HG02610 (cell line): ENCODE results near the gene UQCRC2.
"Not testable (repeated sequence)": the region's sequence is repeated elsewhere in the genome, so short reads cannot be mapped to it uniquely, and the experiment has no call there.

Source experiments
- ATAC-seq: cut with Tn5 transposase; IDR thresholded peaks from one replicate; pipeline ENCODE4 v1.9.1; 2021; ENCODE audit warnings: mild to moderate bottlenecking, moderate library complexity; ENCODE audit not compliant: unreplicated experiment

Gene UQCRC2

GRCh38 chr16:21980032-21980431 lies 26.9 kb downstream of the UQCRC2 start:
- ATAC-seq: no peak

- ATAC-seq: no peak
These were observed 28.9 kb downstream of the UQCRC2 start for GRCh38 chr16:21982108-21982507.

DNA sequence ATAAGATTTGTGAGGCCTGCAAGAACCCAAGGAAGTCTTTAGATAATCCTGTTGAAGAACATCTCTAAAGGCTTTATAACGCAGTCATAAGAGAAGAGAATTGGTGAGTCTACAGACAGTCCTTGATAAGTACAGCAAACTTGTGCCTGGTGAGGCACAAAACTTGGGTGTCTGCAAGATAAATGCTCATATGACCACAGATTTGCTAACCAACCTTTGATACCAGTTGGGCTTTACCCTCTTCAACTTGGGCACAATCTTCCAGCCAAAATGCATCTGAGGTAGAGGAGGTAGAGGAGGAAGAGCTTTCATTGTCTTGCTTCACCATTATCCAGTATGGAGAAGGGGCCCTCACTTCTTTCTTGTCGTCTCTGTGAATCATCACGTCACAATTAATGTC lies 30.9 kb downstream of the UQCRC2 start:
- ATAC-seq: no peak

GRCh38 chr16:21985524-21985923 lies 32.4 kb downstream of the UQCRC2 start:
- ATAC-seq: no peak

- ATAC-seq: no peak
These were observed 33.6 kb downstream of the UQCRC2 start for GRCh38 chr16:21986692-21987246.

GRCh38 chr16:21987498-21987897 lies 34.3 kb downstream of the UQCRC2 start:
- no peak for ATAC-seq

DNA sequence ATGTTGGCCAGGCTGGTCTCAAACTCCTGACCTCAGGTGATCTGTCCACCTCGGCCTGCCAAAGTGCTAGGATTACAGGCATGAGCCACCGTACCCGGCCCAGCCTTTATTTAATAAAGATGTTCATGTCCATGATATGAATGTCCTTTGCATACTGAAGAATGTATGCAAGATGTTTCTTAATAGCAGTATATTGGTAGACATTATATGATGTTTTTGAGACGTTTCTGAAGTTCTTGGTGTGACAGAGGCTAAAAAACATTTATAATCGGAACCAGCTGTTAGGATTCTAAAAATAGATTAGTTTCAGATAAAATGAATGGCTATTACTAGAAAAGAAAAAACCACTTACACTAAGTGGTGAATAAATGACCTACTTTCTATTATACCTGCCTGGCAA lies 36.0 kb downstream of the UQCRC2 start:
- no peak for ATAC-seq

GRCh38 chr16:21989751-21990150 lies 36.6 kb downstream of the UQCRC2 start:
- no peak for ATAC-seq

DNA sequence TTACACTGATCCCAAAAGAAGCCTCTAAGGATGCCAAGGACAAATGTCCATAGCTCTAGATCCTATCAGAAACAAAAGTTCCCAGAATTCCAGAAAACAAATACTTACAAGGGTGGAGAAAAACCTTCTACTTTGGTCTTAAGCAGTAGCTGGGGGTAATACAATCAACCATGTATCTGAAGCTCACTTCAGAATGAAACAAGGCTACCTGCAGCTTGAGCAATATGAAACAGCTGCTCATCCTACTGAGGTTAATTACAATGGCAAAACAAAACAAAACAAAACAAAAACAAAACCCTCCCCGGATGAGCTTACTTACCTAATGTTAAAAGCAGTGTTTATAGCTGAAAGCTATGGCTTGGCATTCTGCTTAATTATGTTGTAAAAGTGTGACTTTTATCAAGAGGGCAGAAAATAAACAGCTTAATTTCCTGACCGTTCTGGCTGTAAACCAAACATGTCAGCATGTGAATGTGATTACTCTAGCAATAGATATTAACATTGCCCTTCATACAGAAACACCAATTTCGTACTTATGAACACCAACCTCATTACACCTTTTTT lies 37.3 kb downstream of the UQCRC2 start:
- ATAC-seq: no peak

GRCh38 chr16:21991621-21992020 lies 38.5 kb downstream of the UQCRC2 start:
- ATAC-seq: no peak

DNA sequence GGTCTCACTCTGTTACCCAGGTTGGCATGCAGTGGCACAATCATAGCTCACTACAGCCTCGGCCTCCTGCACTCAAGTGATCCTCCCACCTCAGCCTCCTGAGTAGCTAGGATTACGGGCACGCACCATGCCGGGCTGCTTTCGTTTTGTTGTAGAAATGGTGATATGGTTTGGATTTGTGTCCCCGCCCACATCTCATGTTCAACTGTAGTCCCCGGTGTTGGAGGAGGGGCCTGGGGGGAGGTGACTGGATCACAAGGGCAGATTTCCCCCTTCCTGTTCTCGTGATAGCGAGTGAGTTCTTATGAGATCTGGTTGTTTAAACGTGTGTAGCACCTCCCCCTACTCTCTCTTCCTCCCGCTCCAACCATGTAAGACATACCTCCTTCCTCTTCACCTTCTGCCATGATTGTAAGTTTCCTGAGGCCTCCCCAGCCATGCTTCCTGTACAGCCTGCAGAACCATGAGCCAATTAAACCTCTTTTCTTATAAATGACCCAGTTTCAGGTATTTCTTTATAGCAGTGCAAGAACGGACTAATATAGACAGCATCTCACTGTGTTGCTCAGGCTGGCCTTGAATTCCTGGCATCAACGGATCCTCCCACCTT lies 41.8 kb downstream of the UQCRC2 start:
- ATAC-seq: no peak

- no peak for ATAC-seq
These were observed 43.9 kb downstream of the UQCRC2 start for GRCh38 chr16:21996923-21997696.

DNA sequence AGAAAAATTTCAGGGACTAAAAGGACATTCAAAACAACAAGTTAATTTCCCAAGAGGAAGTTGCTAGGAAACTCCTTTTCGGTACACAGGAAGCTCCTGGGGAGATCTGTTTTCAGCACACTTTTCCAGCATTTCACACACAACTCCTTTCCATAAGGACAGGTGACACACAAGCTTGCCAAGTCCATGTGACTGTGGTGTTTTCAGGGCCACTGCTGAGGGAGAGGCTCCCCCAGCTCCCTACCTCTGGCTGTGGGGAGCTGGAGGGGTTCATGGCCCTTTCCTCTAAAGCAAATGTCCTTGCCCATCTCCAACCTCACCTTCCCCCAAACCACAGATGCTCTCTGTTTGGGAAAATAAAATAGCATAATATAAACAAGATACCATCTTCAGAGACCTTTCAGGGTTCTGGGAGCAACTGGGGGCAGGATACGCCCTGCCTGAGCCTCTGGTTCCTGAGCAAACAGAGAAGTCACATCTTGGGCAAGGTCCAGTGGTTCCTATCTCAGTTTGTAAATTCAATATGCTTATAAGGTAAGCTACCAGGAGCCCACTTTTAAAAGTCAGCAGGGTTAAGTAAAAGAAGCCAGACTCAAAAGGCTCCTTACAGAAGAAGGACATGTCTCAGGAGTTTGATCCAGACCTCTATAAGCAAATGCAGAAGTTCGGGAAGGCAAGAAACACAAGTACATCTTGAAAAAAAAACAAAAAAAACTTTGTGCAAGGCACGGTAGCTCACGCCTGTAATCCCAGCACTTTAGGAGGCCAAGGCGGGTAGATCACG lies 44.7 kb downstream of the UQCRC2 start:
- no peak for ATAC-seq

DNA sequence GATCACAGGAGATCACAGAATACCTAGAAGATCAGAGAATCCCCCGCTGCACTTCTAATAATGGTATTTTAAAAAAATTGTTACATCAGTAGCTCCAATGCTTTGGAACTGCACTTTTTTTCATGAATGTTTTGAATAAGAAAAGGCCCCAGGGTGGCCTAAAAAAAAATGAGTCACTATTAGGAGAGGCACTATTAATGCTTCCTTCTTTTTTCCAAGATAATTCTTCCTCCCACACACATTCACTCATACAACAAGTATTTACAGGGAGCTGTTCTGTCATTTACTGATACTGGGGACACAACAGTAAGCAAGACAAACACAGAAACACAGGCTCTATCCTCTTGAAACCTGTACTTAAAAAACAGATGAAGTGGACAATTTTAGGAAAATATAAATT lies 48.4 kb downstream of the UQCRC2 start:
- ATAC-seq: no peak

GRCh38 chr16:22002047-22002446 lies 48.9 kb downstream of the UQCRC2 start:
- not testable (repeated sequence) for ATAC-seq

- no peak for ATAC-seq
These were observed 50.0 kb downstream of the UQCRC2 start for GRCh38 chr16:22003195-22003594.

DNA sequence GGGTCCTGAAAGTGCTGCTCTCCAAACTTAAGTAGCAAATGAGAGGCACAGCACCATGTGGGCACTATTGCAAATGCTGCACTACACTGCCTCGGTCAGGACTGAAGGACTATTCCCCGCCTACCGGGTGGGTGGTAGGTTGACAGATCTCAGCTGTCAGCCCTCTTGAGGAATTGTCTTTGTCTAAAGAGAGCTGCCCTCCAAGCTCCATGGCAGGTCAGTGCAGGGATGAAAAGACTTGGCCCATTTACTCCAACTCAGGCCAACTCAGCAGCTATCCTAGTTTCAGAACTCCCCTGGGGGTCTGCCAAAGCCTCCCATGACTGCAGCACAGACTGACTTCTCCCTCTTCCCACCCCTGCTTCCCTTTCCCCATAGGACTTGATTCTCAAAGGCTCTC lies 51.2 kb downstream of the UQCRC2 start:
- ATAC-seq: no peak

DNA sequence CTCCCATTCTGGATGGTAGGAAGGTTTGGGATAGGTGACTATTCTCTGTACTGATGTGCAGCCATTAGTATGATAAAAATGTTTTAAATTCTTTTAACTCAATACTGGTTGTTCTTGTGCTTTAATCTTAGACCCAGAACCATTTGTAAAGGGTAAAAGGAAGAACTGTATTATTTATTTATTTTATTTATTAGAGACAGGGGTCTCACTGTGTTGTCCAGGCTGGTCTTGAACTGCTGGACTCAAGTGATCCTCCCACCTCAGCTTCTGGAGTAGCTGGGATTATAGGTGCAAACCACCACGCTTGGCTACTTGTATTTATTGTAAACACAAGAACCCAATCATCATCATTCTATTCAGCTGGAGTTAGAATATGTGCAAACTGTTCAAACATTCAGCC lies 52.6 kb downstream of the UQCRC2 start:
- ATAC-seq: no peak

- ATAC-seq: no peak
These were observed 53.5 kb downstream of the UQCRC2 start for GRCh38 chr16:22006636-22007035.

DNA sequence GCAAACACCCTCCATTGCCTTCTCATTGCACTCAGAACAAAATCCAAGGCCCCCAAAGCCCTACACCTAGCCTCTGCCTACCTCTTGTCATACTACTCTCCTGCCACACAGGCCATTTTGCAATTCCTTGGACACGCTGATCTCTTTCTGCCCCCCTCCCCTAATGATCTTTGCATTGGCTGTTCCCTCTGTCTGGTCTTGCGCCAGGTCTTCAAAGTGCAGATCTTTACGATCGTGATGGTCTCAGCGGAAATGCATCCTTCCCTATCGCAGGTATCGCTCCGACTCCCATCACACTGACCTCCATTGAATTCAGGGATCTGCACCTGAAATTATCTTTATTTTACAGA lies 54.0 kb downstream of the UQCRC2 start:
- ATAC-seq: no peak

- ATAC-seq: peak; percentile 57
These were observed 54.5 kb downstream of the UQCRC2 start, which contains the start of gene MOSMO for GRCh38 chr16:22007509-22008214. Gene MOSMO, plus strand, starts transcription at chr16:22008111. Its CDS starts 191 bp downstream, at chr16:22008302.
